ENCODE data around the gene C4orf54.

The C4orf54 gene

GRCh38 chr4:99648321-99648720 lies 9.3 kb downstream of the C4orf54 start:
- no peak for DNase-seq (ENCODE audit: extremely low read depth, low read depth)

GRCh38 chr4:99647071-99647470 lies 10.6 kb downstream of the C4orf54 start:
- no peak for DNase-seq (ENCODE audit: extremely low read depth, low read depth)
- no peak for TF ChIP-seq CTCF (IDR thresholded peaks at IDR 0.05; ENCODE audit: low read depth, low read length)

More at GRCh38 chr4:99648321-99648720, 9.3 kb downstream of the C4orf54 start:
- TF ChIP-seq CTCF (IDR thresholded peaks at IDR 0.05; ENCODE audit: low read depth, low read length): no peak

GRCh38 chr4:99645638-99646037 lies 12.0 kb downstream of the C4orf54 start:
- no peak for DNase-seq (ENCODE audit: extremely low read depth, low read depth)
- TF ChIP-seq CTCF (IDR thresholded peaks at IDR 0.05; ENCODE audit: low read depth, low read length): no peak

GRCh38 chr4:99645036-99645435 lies 12.6 kb downstream of the C4orf54 start:
- TF ChIP-seq CTCF (IDR thresholded peaks at IDR 0.05; ENCODE audit: low read depth, low read length): no peak
- no peak for DNase-seq (ENCODE audit: extremely low read depth, low read depth)

- no peak for TF ChIP-seq CTCF (IDR thresholded peaks at IDR 0.05; ENCODE audit: low read depth, low read length)
- DNase-seq (ENCODE audit: extremely low read depth, low read depth): no peak
Measured at GRCh38 chr4:99644453-99644852, 13.2 kb downstream of the C4orf54 start.

GRCh38 chr4:99642725-99643489 lies 14.7 kb downstream of the C4orf54 start:
- TF ChIP-seq CTCF (IDR thresholded peaks at IDR 0.05; ENCODE audit: low read depth, low read length): no peak

GRCh38 chr4:99640676-99641075 lies 17.0 kb downstream of the C4orf54 start:
- DNase-seq (ENCODE audit: extremely low read depth, low read depth): no peak
- TF ChIP-seq CTCF (IDR thresholded peaks at IDR 0.05; ENCODE audit: low read depth, low read length): no peak

More at GRCh38 chr4:99642725-99643489, 14.7 kb downstream of the C4orf54 start:
- no peak for DNase-seq (ENCODE audit: extremely low read depth, low read depth)

Data from AG09319 (cell line).